HepG2 (cell line): ENCODE results near the gene BCL6. TPM values are rescaled to one million over a fixed set of nuclear protein-coding genes. Genes with fewer than 3 reads are reported as not detected.
A peak's percentile ranks its signal among the peaks of the same experiment; 100 is the strongest.

Source experiments
- DPF2 ChIP-seq: sonication (generic); formaldehyde crosslinking; IDR thresholded peaks from 2 replicates; pipeline ENCODE4 v1.4.0; 2020; ENCODE audit warnings: mild to moderate bottlenecking, low read depth, missing genetic modification reagents, borderline replicate concordance
- ERF ChIP-seq: IDR thresholded peaks from 2 replicates; pipeline ENCODE4 v1.6.1; 2018; ENCODE audit warnings: missing biosample characterization, missing genetic modification reagents
- ETV5 ChIP-seq: IDR thresholded peaks from 2 replicates; pipeline ENCODE4 v1.6.1; 2018; ENCODE audit warnings: missing biosample characterization, missing genetic modification reagents, inconsistent platforms, borderline replicate concordance
- HNRNPH1 ChIP-seq: fragments of 200-400 bp; formaldehyde crosslinking; optimal IDR thresholded peaks from 2 replicates; pipeline ENCODE3; 2017; ENCODE audit warnings: mild to moderate bottlenecking, low read depth, low read length
- JUNB ChIP-seq: sonication (generic); formaldehyde crosslinking; IDR thresholded peaks from 2 replicates; pipeline ENCODE4 v1.8.0; 2022; ENCODE audit warnings: missing genetic modification reagents, mild to moderate bottlenecking, borderline replicate concordance
- MIER3 ChIP-seq: IDR thresholded peaks from 2 replicates; pipeline ENCODE4 v1.6.1; 2016; ENCODE audit warnings: missing compliant biosample characterization, borderline replicate concordance
- NFIC ChIP-seq: IDR thresholded peaks from 2 replicates; pipeline ENCODE4 v1.6.1; 2012; ENCODE audit warnings: mild to moderate bottlenecking, low read length, inconsistent platforms
- NFRKB ChIP-seq: fragments of 450-650 bp; IDR thresholded peaks from 2 replicates; pipeline ENCODE4 v1.6.1; 2017
- RCOR2 ChIP-seq: IDR thresholded peaks from 2 replicates; pipeline ENCODE4 v1.6.1; 2016; ENCODE audit warnings: missing biosample characterization, missing genetic modification reagents
- SAP130 ChIP-seq: IDR thresholded peaks from 2 replicates; pipeline ENCODE4 v1.6.1; 2016; ENCODE audit warnings: low read depth
- SP4 ChIP-seq: sonication (generic); formaldehyde crosslinking; IDR thresholded peaks from 2 replicates; pipeline ENCODE4 v1.8.1; 2023; ENCODE audit warnings: mild to moderate bottlenecking, missing genetic modification reagents
- ZC3H4 ChIP-seq: sonication (generic); formaldehyde crosslinking; IDR thresholded peaks from 2 replicates; pipeline ENCODE4 v1.4.0; 2020; ENCODE audit warnings: missing genetic modification reagents, borderline replicate concordance
- ZNF180 ChIP-seq: sonication (generic); formaldehyde crosslinking; IDR thresholded peaks from 2 replicates; pipeline ENCODE4 v1.4.0; 2020; ENCODE audit warnings: low read depth, missing genetic modification reagents, borderline replicate concordance
- ZNF251 ChIP-seq: sonication (generic); formaldehyde crosslinking; IDR thresholded peaks from 2 replicates; pipeline ENCODE4 v1.9.0; 2021; ENCODE audit warnings: mild to moderate bottlenecking, missing genetic modification reagents
- ZNF253 ChIP-seq: sonication (generic); formaldehyde crosslinking; IDR thresholded peaks from 2 replicates; pipeline ENCODE4 v1.8.0; 2022; ENCODE audit warnings: mild to moderate bottlenecking, missing genetic modification reagents, borderline replicate concordance
- ZNF382 ChIP-seq: sonication (generic); formaldehyde crosslinking; IDR thresholded peaks from 2 replicates; pipeline ENCODE4 v1.5.0; 2020; ENCODE audit warnings: missing genetic modification reagents, mild to moderate bottlenecking, borderline replicate concordance
- ZZZ3 ChIP-seq: sonication (generic); formaldehyde crosslinking; IDR thresholded peaks from 2 replicates; pipeline ENCODE4 v1.4.0; 2020; ENCODE audit warnings: missing genetic modification reagents, mild to moderate bottlenecking, borderline replicate concordance
- polyA plus RNA-seq, 8 experiments: library from polyadenylated mRNA; depleted of rRNA in 3 of 8; stranded (reverse) in 7 of 8; unstranded in 1 of 8; fragments of >200 nt; fragmentation: Illumina TruSeq in 4 of 8; extraction: Trizol in 4 of 8; gene quantifications; 2 replicates each; pipeline versions ENCODE4 v1.2.1 to v1.2.3, GENCODE V29; 2011 to 2016; ENCODE audit warnings: low read depth in 4 of 8, missing spikeins in 1 of 8, mixed read lengths in 1 of 8; ENCODE audit not compliant: insufficient read depth in 1 of 8
- total RNA-seq, 5 experiments: library from RNA; depleted of rRNA; stranded (reverse); fragments of >200 nt; fragmentation: Illumina TruSeq; extraction: Trizol; gene quantifications; 2 replicates each; pipeline ENCODE4 v1.2.3, GENCODE V29; 2016; ENCODE audit warnings: low read depth in 1 of 5
- TF ChIP-seq, protein P1 (sequence below): sonication (generic); formaldehyde crosslinking; IDR thresholded peaks from 2 replicates; pipeline ENCODE4 v1.4.0; 2020; ENCODE audit warnings: low read depth, missing genetic modification reagents
- TF ChIP-seq, protein P2 (sequence below): sonication (generic); formaldehyde crosslinking; IDR thresholded peaks from 2 replicates; pipeline ENCODE4 v1.8.0; 2022; ENCODE audit warnings: mild to moderate bottlenecking, missing genetic modification reagents, borderline replicate concordance
- TF ChIP-seq, protein P3 (sequence below): sonication (generic); formaldehyde crosslinking; IDR thresholded peaks from 2 replicates; pipeline ENCODE4 v1.4.0; 2020; ENCODE audit warnings: missing genetic modification reagents; ENCODE audit errors: not compliant biosample characterization
- TF ChIP-seq, protein P4 (sequence below): sonication (generic); formaldehyde crosslinking; IDR thresholded peaks from 2 replicates; pipeline ENCODE4 v1.4.0; 2020; ENCODE audit warnings: missing genetic modification reagents, borderline replicate concordance

The BCL6 gene
- total and polyA plus RNA-seq, 2 of the 13 experiments (the other 11 are each of a cell fraction or from before 2014, with no cell fraction given) = 21.2 to 53.7 TPM

DNA sequence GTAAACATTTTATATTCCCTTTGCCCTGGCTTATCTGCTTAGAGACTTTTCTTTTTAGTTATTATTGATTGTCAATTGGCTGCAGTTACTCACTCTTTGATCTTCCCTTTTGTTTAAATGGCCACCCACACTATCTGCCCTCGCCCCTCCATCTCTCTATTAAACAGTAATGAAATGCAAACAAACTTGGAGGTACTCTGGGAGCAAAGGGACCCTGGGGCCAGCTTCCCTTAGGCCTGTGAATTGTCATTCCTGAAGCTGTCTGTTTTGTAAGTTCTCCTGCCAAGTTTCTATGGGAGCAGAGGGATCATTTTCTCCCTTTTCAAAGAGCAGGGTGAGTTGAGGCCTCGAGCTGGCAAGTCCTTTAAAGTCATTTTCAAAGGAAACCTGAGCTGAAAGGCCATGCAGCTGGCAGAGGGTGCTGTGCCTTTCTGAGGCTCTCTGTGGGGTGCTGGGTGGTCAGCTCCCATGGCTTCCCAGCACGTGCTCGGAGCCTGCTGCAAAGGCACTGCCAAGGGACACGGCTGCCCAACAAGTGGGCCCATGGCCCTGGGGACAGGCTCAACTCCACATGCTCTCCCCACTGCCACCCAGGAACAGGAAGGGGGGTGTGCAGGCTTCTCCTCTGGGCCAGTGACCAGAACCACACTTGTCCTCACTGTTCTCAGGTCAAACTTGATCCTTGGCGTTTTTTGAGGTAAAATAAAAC, 25.5 kb downstream of the BCL6 start (continued):
- no peak for TF ChIP-seq ZZZ3 (CRISPR knock-in tag)
- TF ChIP-seq, protein P1, sequence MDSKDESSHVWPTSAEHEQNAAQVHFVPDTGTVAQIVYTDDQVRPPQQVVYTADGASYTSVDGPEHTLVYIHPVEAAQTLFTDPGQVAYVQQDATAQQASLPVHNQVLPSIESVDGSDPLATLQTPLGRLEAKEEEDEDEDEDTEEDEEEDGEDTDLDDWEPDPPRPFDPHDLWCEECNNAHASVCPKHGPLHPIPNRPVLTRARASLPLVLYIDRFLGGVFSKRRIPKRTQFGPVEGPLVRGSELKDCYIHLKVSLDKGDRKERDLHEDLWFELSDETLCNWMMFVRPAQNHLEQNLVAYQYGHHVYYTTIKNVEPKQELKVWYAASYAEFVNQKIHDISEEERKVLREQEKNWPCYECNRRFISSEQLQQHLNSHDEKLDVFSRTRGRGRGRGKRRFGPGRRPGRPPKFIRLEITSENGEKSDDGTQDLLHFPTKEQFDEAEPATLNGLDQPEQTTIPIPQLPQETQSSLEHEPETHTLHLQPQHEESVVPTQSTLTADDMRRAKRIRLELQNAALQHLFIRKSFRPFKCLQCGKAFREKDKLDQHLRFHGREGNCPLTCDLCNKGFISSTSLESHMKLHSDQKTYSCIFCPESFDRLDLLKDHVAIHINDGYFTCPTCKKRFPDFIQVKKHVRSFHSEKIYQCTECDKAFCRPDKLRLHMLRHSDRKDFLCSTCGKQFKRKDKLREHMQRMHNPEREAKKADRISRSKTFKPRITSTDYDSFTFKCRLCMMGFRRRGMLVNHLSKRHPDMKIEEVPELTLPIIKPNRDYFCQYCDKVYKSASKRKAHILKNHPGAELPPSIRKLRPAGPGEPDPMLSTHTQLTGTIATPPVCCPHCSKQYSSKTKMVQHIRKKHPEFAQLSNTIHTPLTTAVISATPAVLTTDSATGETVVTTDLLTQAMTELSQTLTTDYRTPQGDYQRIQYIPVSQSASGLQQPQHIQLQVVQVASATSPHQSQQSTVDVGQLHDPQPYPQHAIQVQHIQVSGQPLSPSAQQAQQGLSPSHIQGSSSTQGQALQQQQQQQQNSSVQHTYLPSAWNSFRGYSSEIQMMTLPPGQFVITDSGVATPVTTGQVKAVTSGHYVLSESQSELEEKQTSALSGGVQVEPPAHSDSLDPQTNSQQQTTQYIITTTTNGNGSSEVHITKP (CRISPR knock-in tag) = peak; percentile 26; the same call in 1 of the 2 replicates
- no peak for TF ChIP-seq ERF (CRISPR knock-in tag)
- TF ChIP-seq, protein P2, sequence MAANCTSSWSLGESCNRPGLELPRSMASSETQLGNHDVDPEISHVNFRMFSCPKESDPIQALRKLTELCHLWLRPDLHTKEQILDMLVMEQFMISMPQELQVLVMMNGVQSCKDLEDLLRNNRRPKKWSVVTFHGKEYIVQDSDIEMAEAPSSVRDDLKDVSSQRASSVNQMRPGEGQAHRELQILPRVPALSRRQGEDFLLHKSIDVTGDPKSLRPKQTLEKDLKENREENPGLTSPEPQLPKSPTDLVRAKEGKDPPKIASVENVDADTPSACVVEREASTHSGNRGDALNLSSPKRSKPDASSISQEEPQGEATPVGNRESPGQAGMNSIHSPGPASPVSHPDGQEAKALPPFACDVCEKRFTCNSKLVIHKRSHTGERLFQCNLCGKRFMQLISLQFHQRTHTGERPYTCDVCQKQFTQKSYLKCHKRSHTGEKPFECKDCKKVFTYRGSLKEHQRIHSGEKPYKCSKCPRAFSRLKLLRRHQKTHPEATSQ = no peak
- no peak for TF ChIP-seq HNRNPH1
- TF ChIP-seq ZNF251 (CRISPR knock-in tag) = no peak
- TF ChIP-seq JUNB = no peak
- TF ChIP-seq, protein P3, sequence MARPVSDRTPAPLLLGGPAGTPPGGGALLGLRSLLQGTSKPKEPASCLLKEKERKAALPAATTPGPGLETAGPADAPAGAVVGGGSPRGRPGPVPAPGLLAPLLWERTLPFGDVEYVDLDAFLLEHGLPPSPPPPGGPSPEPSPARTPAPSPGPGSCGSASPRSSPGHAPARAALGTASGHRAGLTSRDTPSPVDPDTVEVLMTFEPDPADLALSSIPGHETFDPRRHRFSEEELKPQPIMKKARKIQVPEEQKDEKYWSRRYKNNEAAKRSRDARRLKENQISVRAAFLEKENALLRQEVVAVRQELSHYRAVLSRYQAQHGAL (CRISPR knock-in tag) = no peak
- peak; percentile 18; the same call in 1 of the 2 replicates for TF ChIP-seq DPF2
- TF ChIP-seq SAP130 (CRISPR knock-in tag) = peak; percentile 78
- TF ChIP-seq RCOR2 (CRISPR knock-in tag) = peak; percentile 76; the same call in 1 of the 2 replicates
- no peak for TF ChIP-seq NFRKB
- TF ChIP-seq SP4 (CRISPR knock-in tag) = peak; percentile 35; the same call in 1 of the 2 replicates
- no peak for TF ChIP-seq MIER3
- TF ChIP-seq ZNF382 (CRISPR knock-in tag) = no peak
- TF ChIP-seq, protein P4, sequence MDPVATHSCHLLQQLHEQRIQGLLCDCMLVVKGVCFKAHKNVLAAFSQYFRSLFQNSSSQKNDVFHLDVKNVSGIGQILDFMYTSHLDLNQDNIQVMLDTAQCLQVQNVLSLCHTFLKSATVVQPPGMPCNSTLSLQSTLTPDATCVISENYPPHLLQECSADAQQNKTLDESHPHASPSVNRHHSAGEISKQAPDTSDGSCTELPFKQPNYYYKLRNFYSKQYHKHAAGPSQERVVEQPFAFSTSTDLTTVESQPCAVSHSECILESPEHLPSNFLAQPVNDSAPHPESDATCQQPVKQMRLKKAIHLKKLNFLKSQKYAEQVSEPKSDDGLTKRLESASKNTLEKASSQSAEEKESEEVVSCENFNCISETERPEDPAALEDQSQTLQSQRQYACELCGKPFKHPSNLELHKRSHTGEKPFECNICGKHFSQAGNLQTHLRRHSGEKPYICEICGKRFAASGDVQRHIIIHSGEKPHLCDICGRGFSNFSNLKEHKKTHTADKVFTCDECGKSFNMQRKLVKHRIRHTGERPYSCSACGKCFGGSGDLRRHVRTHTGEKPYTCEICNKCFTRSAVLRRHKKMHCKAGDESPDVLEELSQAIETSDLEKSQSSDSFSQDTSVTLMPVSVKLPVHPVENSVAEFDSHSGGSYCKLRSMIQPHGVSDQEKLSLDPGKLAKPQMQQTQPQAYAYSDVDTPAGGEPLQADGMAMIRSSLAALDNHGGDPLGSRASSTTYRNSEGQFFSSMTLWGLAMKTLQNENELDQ (CRISPR knock-in tag) = no peak
- no peak for TF ChIP-seq ETV5 (CRISPR knock-in tag)
- no peak for TF ChIP-seq ZNF180 (CRISPR knock-in tag)
- TF ChIP-seq ZNF253 (CRISPR knock-in tag) = no peak
- peak; percentile 89 for TF ChIP-seq NFIC
- no peak for TF ChIP-seq ZC3H4 (CRISPR knock-in tag)
